IMR-90 (cell line): ENCODE data around the gene CERS5. TPM values are rescaled to one million over a fixed set of nuclear protein-coding genes. Genes with fewer than 3 reads are reported as not detected.

Source experiments
- ATAC-seq: fragments of 200-7000 bp; cut with Tn5 transposase; 2 replicates; pipeline ENCODE4 v1.9.1; 2020; ENCODE audit warnings: low read depth, mild to moderate bottlenecking, moderate library complexity
- BruUV-seq: library from RNA; stranded (reverse); fragments of 400-500 nt; replicated peaks from 2 replicates; lab custom pipeline; 2021; lab: Mats Ljungman, UMichigan
- CTCF ChIA-PET: fragments of 300-600 bp; formaldehyde crosslinking; extraction: SDS; loops from one replicate; lab custom pipeline; 2021; ENCODE audit warnings: antibody characterized with exemption; lab: Yijun Ruan, JAX
- POLR2A ChIA-PET: fragments of 300-600 bp; sonication (Branson Sonifier 250); formaldehyde crosslinking; loops from one replicate; lab custom pipeline; 2022; ENCODE audit warnings: antibody characterized with exemption; ENCODE audit not compliant: unreplicated experiment; lab: Charles Lee
- DNase-seq: peaks from one replicate; pipeline ENCODE4 v3.0.0; 2013
- H2AFZ ChIP-seq: replicated peaks from 2 replicates; pipeline ENCODE3; 2013; ENCODE audit warnings: low read length, mild to moderate bottlenecking; ENCODE audit not compliant: poor library complexity
- H2AK5ac ChIP-seq: 2 replicates; pipeline ENCODE4 v1.6.1; 2013; ENCODE audit warnings: low read depth, low read length, inconsistent platforms
- H2AK9ac ChIP-seq: replicated peaks from 2 replicates; pipeline ENCODE3; 2013; ENCODE audit warnings: mild to moderate bottlenecking, low read depth, low read length, moderate library complexity; ENCODE audit not compliant: poor library complexity
- H2BK120ac ChIP-seq: 2 replicates; pipeline ENCODE4 v1.6.1; 2013; ENCODE audit warnings: low read depth, low read length, inconsistent platforms
- H2BK15ac ChIP-seq: 3 replicates; pipeline ENCODE4 v1.6.1; 2013; ENCODE audit warnings: low read depth, low read length, inconsistent platforms
- H2BK20ac ChIP-seq: 2 replicates; pipeline ENCODE4 v1.6.1; 2013; ENCODE audit warnings: low read depth, mild to moderate bottlenecking, inconsistent platforms, low read length, moderate library complexity
- H2BK5ac ChIP-seq: 2 replicates; pipeline ENCODE4 v1.6.1; 2013; ENCODE audit warnings: mild to moderate bottlenecking, low read depth, low read length, inconsistent platforms; ENCODE audit not compliant: poor library complexity, severe bottlenecking
- H3K14ac ChIP-seq: replicated peaks from 2 replicates; pipeline ENCODE4 v1.6.1; 2013; ENCODE audit warnings: low read depth, low read length, inconsistent platforms
- H3K18ac ChIP-seq: 2 replicates; pipeline ENCODE4 v1.6.1; 2013; ENCODE audit warnings: low read depth, low read length, control low read depth
- H3K23ac ChIP-seq: 2 replicates; pipeline ENCODE4 v1.6.1; 2013; ENCODE audit warnings: low read depth, low read length, inconsistent platforms
- H3K27ac ChIP-seq: 2 replicates; pipeline ENCODE4 v1.5.1; 2013; ENCODE audit warnings: mild to moderate bottlenecking, control low read depth, low read length; ENCODE audit not compliant: insufficient read depth
- H3K27me3 ChIP-seq: 2 replicates; pipeline ENCODE4 v1.6.1; 2013; ENCODE audit warnings: low read length; ENCODE audit not compliant: control insufficient read depth, insufficient read depth
- H3K36me3 ChIP-seq: 2 replicates; pipeline ENCODE4 v1.6.1; 2013; ENCODE audit warnings: low read length, mixed read lengths; ENCODE audit not compliant: control insufficient read depth, insufficient read depth
- H3K4ac ChIP-seq: 2 replicates; pipeline ENCODE4 v1.6.1; 2013; ENCODE audit warnings: low read depth, low read length, inconsistent platforms
- H3K4me1 ChIP-seq: 2 replicates; pipeline ENCODE4 v1.6.1; 2013; ENCODE audit warnings: low read length, mixed read lengths; ENCODE audit not compliant: control insufficient read depth, insufficient read depth
- H3K4me2 ChIP-seq: 2 replicates; pipeline ENCODE4 v1.6.1; 2013; ENCODE audit warnings: low read depth, mild to moderate bottlenecking, control low read depth, low read length, moderate library complexity
- H3K4me3 ChIP-seq: 2 replicates; pipeline ENCODE4 v1.5.1; 2013; ENCODE audit warnings: low read depth, mild to moderate bottlenecking, control low read depth, low read length, moderate library complexity; ENCODE audit not compliant: insufficient read depth
- H3K56ac ChIP-seq: 2 replicates; pipeline ENCODE4 v1.6.1; 2013; ENCODE audit warnings: low read length, inconsistent platforms; ENCODE audit not compliant: insufficient read depth; ENCODE audit errors: extremely low read depth
- H3K79me1 ChIP-seq, 2 experiments: 2 replicates each; pipeline ENCODE4 v1.6.1; 2013; ENCODE audit warnings: low read length in 2 of 2, inconsistent platforms in 1 of 2, low read depth in 1 of 2
- H3K9ac ChIP-seq: 2 replicates; pipeline ENCODE4 v1.6.1; 2013; ENCODE audit warnings: low read depth, low read length, control low read depth
- H3K9me1 ChIP-seq: 2 replicates; pipeline ENCODE4 v1.6.1; 2013; ENCODE audit warnings: low read length, inconsistent platforms; ENCODE audit not compliant: insufficient read depth
- H3K9me3 ChIP-seq: 2 replicates; pipeline ENCODE4 v1.6.1; 2013; ENCODE audit warnings: low read length; ENCODE audit not compliant: control insufficient read depth, insufficient read depth
- H4K20me1 ChIP-seq: 2 replicates; pipeline ENCODE4 v1.6.1; 2013; ENCODE audit warnings: low read length, inconsistent platforms; ENCODE audit not compliant: insufficient read depth
- H4K5ac ChIP-seq: 2 replicates; pipeline ENCODE4 v1.6.1; 2013; ENCODE audit warnings: mild to moderate bottlenecking, low read depth, low read length, control low read depth
- H4K8ac ChIP-seq, 2 experiments: 2 replicates each; pipeline ENCODE4 v1.6.1; 2013; ENCODE audit warnings: low read depth in 2 of 2, low read length in 2 of 2, control low read depth in 1 of 2, inconsistent platforms in 1 of 2
- H4K91ac ChIP-seq: 2 replicates; pipeline ENCODE4 v1.6.1; 2013; ENCODE audit warnings: low read depth, low read length, inconsistent platforms; ENCODE audit not compliant: insufficient read depth
- BHLHE40 ChIP-seq: fragments of 150-350 bp; IDR thresholded peaks from 2 replicates; pipeline ENCODE4 v1.6.1; 2016; ENCODE audit warnings: mild to moderate bottlenecking, low read depth, low read length
- CEBPB ChIP-seq: IDR thresholded peaks from 2 replicates; pipeline ENCODE4 v1.6.1; 2012; ENCODE audit warnings: low read depth, low read length, improper control_type of control experiment
- CHD1 ChIP-seq: IDR thresholded peaks from 2 replicates; pipeline ENCODE4 v1.6.1; 2012; ENCODE audit warnings: low read depth, low read length, improper control_type of control experiment
- FOS ChIP-seq: fragments of 150-350 bp; IDR thresholded peaks from 2 replicates; pipeline ENCODE4 v1.6.1; 2016; ENCODE audit warnings: low read depth, low read length
- MAFK ChIP-seq: IDR thresholded peaks from 2 replicates; pipeline ENCODE4 v1.6.1; 2012; ENCODE audit warnings: low read depth, low read length, improper control_type of control experiment
- MAZ ChIP-seq: IDR thresholded peaks from 2 replicates; pipeline ENCODE4 v1.6.1; 2012; ENCODE audit warnings: low read depth, mild to moderate bottlenecking, low read length, improper control_type of control experiment, moderate library complexity, borderline replicate concordance
- MXI1 ChIP-seq: IDR thresholded peaks from 2 replicates; pipeline ENCODE4 v1.6.1; 2012; ENCODE audit warnings: low read depth, mild to moderate bottlenecking, low read length, moderate library complexity, borderline replicate concordance
- NFE2L2 ChIP-seq: fragments of 150-350 bp; IDR thresholded peaks from 2 replicates; pipeline ENCODE4 v1.6.1; 2016; ENCODE audit warnings: low read depth, mild to moderate bottlenecking, low read length
- POLR2A ChIP-seq: IDR thresholded peaks from 2 replicates; pipeline ENCODE4 v1.6.1; 2012; ENCODE audit warnings: mild to moderate bottlenecking, low read depth, low read length
- RAD21 ChIP-seq: IDR thresholded peaks from 2 replicates; pipeline ENCODE4 v1.6.1; 2012; ENCODE audit warnings: low read length, improper control_type of control experiment
- RFX5 ChIP-seq: IDR thresholded peaks from 2 replicates; pipeline ENCODE4 v1.8.0; 2012; ENCODE audit warnings: low read depth, mild to moderate bottlenecking, low read length, moderate library complexity
- SMC3 ChIP-seq: fragments of 150-350 bp; IDR thresholded peaks from 2 replicates; pipeline ENCODE4 v1.6.1; 2016; ENCODE audit warnings: low read depth, mild to moderate bottlenecking, antibody characterized with exemption, low read length, moderate library complexity
- WGBS, 2 experiments: methylation state at CpG; one replicate each; pipeline versions ENCODE4 v1.1.5 to v1.1.7; 2013; ENCODE audit warnings: missing lambda C conversion rate in 2 of 2; ENCODE audit not compliant: insufficient read length in 1 of 2; ENCODE audit errors: extremely low coverage in 2 of 2; 5-methylcytosine and 5-hydroxymethylcytosine counted together
- dilution Hi-C: fragments of 300-500 bp; cut with HindIII; formaldehyde crosslinking; loops from one replicate; pipeline ENCODE4 v1.14.3; 2018; ENCODE audit warnings: low sequenced_read_pairs; ENCODE audit not compliant: unreplicated experiment
- in situ Hi-C: fragments of 300-500 bp; cut with MboI; formaldehyde crosslinking; loops from 3 replicates; pipeline ENCODE4 v1.14.3; 2019; ENCODE audit warnings: low sequenced_read_pairs, inconsistent platforms, mixed read lengths
- intact Hi-C: fragments of 100-400 bp; cut with micrococcal nuclease; formaldehyde crosslinking; loops from 2 replicates; pipeline ENCODE4 v1.10.0; 2022
- polyA plus RNA-seq, 3 experiments: library from polyadenylated mRNA; depleted of rRNA; stranded (reverse); fragments of >200 nt; gene quantifications; 2 replicates each; pipeline ENCODE4 v1.2.3, GENCODE V29; 2012; ENCODE audit warnings: low replicate concordance in 1 of 3
- total RNA-seq: library from RNA; depleted of rRNA; stranded (reverse); fragments of >200 nt; gene quantifications from 2 replicates; pipeline ENCODE4 v1.2.3, GENCODE V29; 2012
- TF ChIP-seq, protein P1 (sequence below): conservative IDR thresholded peaks from 2 replicates; pipeline ENCODE4 v1.5.1; 2012; ENCODE audit warnings: mild to moderate bottlenecking, low read depth, low read length, improper control_type of control experiment
- TF ChIP-seq, protein P2 (sequence below): fragments of 150-350 bp; IDR thresholded peaks from 2 replicates; pipeline ENCODE4 v1.6.1; 2017; ENCODE audit warnings: mild to moderate bottlenecking, antibody characterized with exemption, low read length, low read depth

The CERS5 gene
- total and polyA plus RNA-seq, 2 of the 4 experiments (the other 2 are of a cell fraction) = 40.3 to 60.3 TPM

DNA sequence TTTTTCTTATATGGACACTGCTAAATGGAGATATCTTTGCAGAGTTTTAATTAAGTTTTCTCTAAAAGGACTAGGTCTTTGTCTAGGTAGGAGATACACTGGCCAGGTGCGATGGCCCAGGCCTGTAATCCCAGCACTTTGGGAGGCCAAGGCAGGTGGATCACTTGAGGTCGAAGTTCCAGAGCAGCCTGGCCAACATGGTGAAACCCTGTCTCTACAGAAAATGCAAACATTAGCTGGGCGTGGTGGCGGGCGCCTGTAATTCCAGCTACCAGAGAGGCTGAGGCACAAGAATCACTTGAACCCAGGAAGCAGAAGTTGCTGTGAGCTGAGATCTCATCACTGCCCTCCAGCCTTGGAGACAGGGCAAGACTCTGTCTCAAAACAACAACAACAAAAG is 17.1 kb upstream of the CERS5 start:
- no peak overlapping the region for H2AK9ac ChIP-seq
- DNase-seq = no peak
- no peak for TF ChIP-seq BHLHE40
- no peak for TF ChIP-seq CHD1
- TF ChIP-seq SMC3 = no peak
- TF ChIP-seq, protein P1, sequence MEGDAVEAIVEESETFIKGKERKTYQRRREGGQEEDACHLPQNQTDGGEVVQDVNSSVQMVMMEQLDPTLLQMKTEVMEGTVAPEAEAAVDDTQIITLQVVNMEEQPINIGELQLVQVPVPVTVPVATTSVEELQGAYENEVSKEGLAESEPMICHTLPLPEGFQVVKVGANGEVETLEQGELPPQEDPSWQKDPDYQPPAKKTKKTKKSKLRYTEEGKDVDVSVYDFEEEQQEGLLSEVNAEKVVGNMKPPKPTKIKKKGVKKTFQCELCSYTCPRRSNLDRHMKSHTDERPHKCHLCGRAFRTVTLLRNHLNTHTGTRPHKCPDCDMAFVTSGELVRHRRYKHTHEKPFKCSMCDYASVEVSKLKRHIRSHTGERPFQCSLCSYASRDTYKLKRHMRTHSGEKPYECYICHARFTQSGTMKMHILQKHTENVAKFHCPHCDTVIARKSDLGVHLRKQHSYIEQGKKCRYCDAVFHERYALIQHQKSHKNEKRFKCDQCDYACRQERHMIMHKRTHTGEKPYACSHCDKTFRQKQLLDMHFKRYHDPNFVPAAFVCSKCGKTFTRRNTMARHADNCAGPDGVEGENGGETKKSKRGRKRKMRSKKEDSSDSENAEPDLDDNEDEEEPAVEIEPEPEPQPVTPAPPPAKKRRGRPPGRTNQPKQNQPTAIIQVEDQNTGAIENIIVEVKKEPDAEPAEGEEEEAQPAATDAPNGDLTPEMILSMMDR = no peak
- TF ChIP-seq RAD21 = no peak
- TF ChIP-seq MAFK = no peak
- no peak for TF ChIP-seq FOS
- no peak for TF ChIP-seq RFX5
- TF ChIP-seq, protein P2, sequence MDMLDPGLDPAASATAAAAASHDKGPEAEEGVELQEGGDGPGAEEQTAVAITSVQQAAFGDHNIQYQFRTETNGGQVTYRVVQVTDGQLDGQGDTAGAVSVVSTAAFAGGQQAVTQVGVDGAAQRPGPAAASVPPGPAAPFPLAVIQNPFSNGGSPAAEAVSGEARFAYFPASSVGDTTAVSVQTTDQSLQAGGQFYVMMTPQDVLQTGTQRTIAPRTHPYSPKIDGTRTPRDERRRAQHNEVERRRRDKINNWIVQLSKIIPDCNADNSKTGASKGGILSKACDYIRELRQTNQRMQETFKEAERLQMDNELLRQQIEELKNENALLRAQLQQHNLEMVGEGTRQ = no peak
- no peak for TF ChIP-seq CEBPB
- no peak for TF ChIP-seq POLR2A
- no peak for TF ChIP-seq NFE2L2
- no peak for TF ChIP-seq MAZ
- no peak for TF ChIP-seq MXI1
- peaks cover 29% of the 10 kb centered on the region for H3K4me1 ChIP-seq
- H3K4me3 ChIP-seq = no peak overlapping the region
- dilution Hi-C loops = no loop called here
- no TSS peak for BruUV-seq
- peaks cover 22 to 60% of the 10 kb centered on the region in 2 experiments for H3K79me1 ChIP-seq
- no peak overlapping the region for H3K14ac ChIP-seq
- H3K9ac ChIP-seq = no peak overlapping the region
- H4K91ac ChIP-seq = peak overlapping the region; percentile 51; the same call in 1 of the 2 replicates
- H4K5ac ChIP-seq = no peak overlapping the region
- no peaks in the 10 kb centered on the region for H3K9me3 ChIP-seq
- H2BK120ac ChIP-seq = no peak overlapping the region
- no peak overlapping the region for H3K4me2 ChIP-seq
- ChIA-PET CTCF (no interaction called here), POLR2A (interaction anchor here (0.6 kb wide), 1 partner anchor 74 kb away, joined by 3 read pairs; no protein-coding TSS in a partner anchor)
- H3K18ac ChIP-seq = no peak overlapping the region
- H4K20me1 ChIP-seq = 0 out of 2 replicates have a peak, but pooled peaks cover 4% of the 10 kb centered on the region
- no peak overlapping the region for H2BK5ac ChIP-seq
- H3K56ac ChIP-seq = no peak overlapping the region
- no peak overlapping the region for H3K23ac ChIP-seq
- no peak overlapping the region for H2BK20ac ChIP-seq
- in situ Hi-C loops = no loop called here
- H2AFZ ChIP-seq = no peak overlapping the region
- no peak overlapping the region for H2BK15ac ChIP-seq
- H3K4ac ChIP-seq = no peak overlapping the region
- no peak overlapping the region for H3K27ac ChIP-seq
- intact Hi-C loops = no loop called here
- WGBS, 2 experiments = 91% methylated on average over 5 of the region's 5 CpGs; no CpG with 5 or more reads in 1 of the 2 experiments
- H4K8ac ChIP-seq = no peak overlapping the region
- 0 out of 2 replicates have a peak overlapping the region, but pooled peaks have one; percentile 33 for H2AK5ac ChIP-seq
- H3K36me3 ChIP-seq = peaks cover 35% of the 10 kb centered on the region
- peaks cover 25% of the 10 kb centered on the region for H3K9me1 ChIP-seq
- no peak for ATAC-seq
- H3K27me3 ChIP-seq = no peaks in the 10 kb centered on the region
